SK-N-MC (cell line): ENCODE measurements around the gene BLM.
"Not testable (repeated sequence)": the region's sequence is repeated elsewhere in the genome, so short reads cannot be mapped to it uniquely, and the experiment has no call there.

Experiments
- EZH2 ChIP-seq: fragments of 200-600 bp; sonication (generic); IDR thresholded peaks from one replicate; pipeline ENCODE4 v1.6.1; 2017; ENCODE audit warnings: antibody characterized with exemption
- POLR2AphosphoS5 ChIP-seq: IDR thresholded peaks from 2 replicates; pipeline ENCODE4 v1.6.1; 2012; ENCODE audit warnings: mild to moderate bottlenecking, low read depth, low read length, borderline replicate concordance

GRCh38 chr15:90673357-90673756, 43.8 kb upstream of the BLM start:
- TF ChIP-seq POLR2AphosphoS5, EZH2: not testable (repeated sequence)
